HEK293 (cell line): ENCODE measurements around the gene PRODH2.
A peak's percentile ranks its signal among the peaks of the same experiment; 100 is the strongest.

Experiments
- EGR2 ChIP-seq: fragments of 450-650 bp; formaldehyde crosslinking; IDR thresholded peaks from 2 replicates; pipeline ENCODE4 v1.5.1; 2016; ENCODE audit warnings: low read depth, missing biosample characterization, missing genetic modification characterization
- GLI2 ChIP-seq: fragments of 450-650 bp; formaldehyde crosslinking; IDR thresholded peaks from 2 replicates; pipeline ENCODE4; 2017; ENCODE audit warnings: missing biosample characterization, missing genetic modification characterization, low read depth, borderline replicate concordance
- GLIS2 ChIP-seq: fragments of 450-650 bp; formaldehyde crosslinking; IDR thresholded peaks from 2 replicates; pipeline ENCODE4 v1.5.1; 2016; ENCODE audit warnings: missing biosample characterization, missing genetic modification characterization
- OVOL3 ChIP-seq: fragments of 450-650 bp; formaldehyde crosslinking; IDR thresholded peaks from 2 replicates; pipeline ENCODE4 v1.5.1; 2016; ENCODE audit warnings: missing biosample characterization, missing genetic modification characterization
- ZBTB1 ChIP-seq: fragments of 450-650 bp; formaldehyde crosslinking; IDR thresholded peaks from 2 replicates; pipeline ENCODE4 v1.5.1; 2016; ENCODE audit warnings: missing biosample characterization, missing genetic modification characterization
- ZBTB10 ChIP-seq: fragments of 450-650 bp; formaldehyde crosslinking; IDR thresholded peaks from 2 replicates; pipeline ENCODE4 v1.5.1; 2016; ENCODE audit warnings: missing biosample characterization, missing genetic modification characterization
- ZBTB11 ChIP-seq: fragments of 450-650 bp; formaldehyde crosslinking; conservative IDR thresholded peaks from 2 replicates; pipeline ENCODE4 v1.5.1; 2016; ENCODE audit warnings: low read depth, missing biosample characterization, missing genetic modification characterization
- ZBTB20 ChIP-seq: fragments of 450-650 bp; formaldehyde crosslinking; IDR thresholded peaks from 2 replicates; pipeline ENCODE4 v1.5.1; 2016; ENCODE audit warnings: missing biosample characterization, missing genetic modification characterization
- ZBTB48 ChIP-seq: fragments of 450-650 bp; formaldehyde crosslinking; IDR thresholded peaks from 2 replicates; pipeline ENCODE4 v1.5.1; 2016; ENCODE audit warnings: missing biosample characterization, missing genetic modification characterization
- ZFP3 ChIP-seq: fragments of 450-650 bp; formaldehyde crosslinking; IDR thresholded peaks from 2 replicates; pipeline ENCODE4 v1.5.1; 2016; ENCODE audit warnings: low read depth, missing biosample characterization, missing genetic modification characterization
- ZIC2 ChIP-seq: fragments of 450-650 bp; formaldehyde crosslinking; IDR thresholded peaks from 2 replicates; pipeline ENCODE4 v1.5.1; 2016; ENCODE audit warnings: missing biosample characterization, missing genetic modification characterization
- ZNF140 ChIP-seq: fragments of 450-650 bp; formaldehyde crosslinking; IDR thresholded peaks from 2 replicates; pipeline ENCODE4 v1.5.1; 2016; ENCODE audit warnings: missing biosample characterization, missing genetic modification characterization
- ZNF16 ChIP-seq: fragments of 450-650 bp; formaldehyde crosslinking; IDR thresholded peaks from 2 replicates; pipeline ENCODE4 v1.5.1; 2016; ENCODE audit warnings: low read depth, missing biosample characterization, missing genetic modification characterization
- ZNF169 ChIP-seq: fragments of 450-650 bp; formaldehyde crosslinking; IDR thresholded peaks from 2 replicates; pipeline ENCODE4 v1.5.1; 2016; ENCODE audit warnings: missing biosample characterization, missing genetic modification characterization
- ZNF184 ChIP-seq: fragments of 450-650 bp; IDR thresholded peaks from 2 replicates; pipeline ENCODE4 v1.5.1; 2018; ENCODE audit warnings: missing biosample characterization, mild to moderate bottlenecking, missing genetic modification characterization
- ZNF202 ChIP-seq: fragments of 450-650 bp; formaldehyde crosslinking; IDR thresholded peaks from 2 replicates; pipeline ENCODE4 v1.5.1; 2016; ENCODE audit warnings: missing biosample characterization, missing genetic modification characterization, borderline replicate concordance
- ZNF211 ChIP-seq: fragments of 450-650 bp; formaldehyde crosslinking; IDR thresholded peaks from 2 replicates; pipeline ENCODE4 v1.5.1; 2016; ENCODE audit warnings: low read depth, missing biosample characterization, missing genetic modification characterization
- ZNF24 ChIP-seq: fragments of 450-650 bp; formaldehyde crosslinking; IDR thresholded peaks from 2 replicates; pipeline ENCODE4 v1.5.1; 2016; ENCODE audit warnings: missing biosample characterization, missing genetic modification characterization
- ZNF335 ChIP-seq: fragments of 450-650 bp; formaldehyde crosslinking; conservative IDR thresholded peaks from 2 replicates; pipeline ENCODE4 v1.5.1; 2016; ENCODE audit warnings: missing biosample characterization, missing genetic modification characterization
- ZNF366 ChIP-seq: fragments of 450-650 bp; formaldehyde crosslinking; conservative IDR thresholded peaks from 2 replicates; pipeline ENCODE4 v1.5.1; 2016; ENCODE audit warnings: missing biosample characterization, missing genetic modification characterization
- ZNF404 ChIP-seq: fragments of 450-650 bp; formaldehyde crosslinking; IDR thresholded peaks from 2 replicates; pipeline ENCODE4 v1.5.1; 2017; ENCODE audit warnings: missing biosample characterization, missing genetic modification characterization
- ZNF433 ChIP-seq: fragments of 450-650 bp; formaldehyde crosslinking; IDR thresholded peaks from 2 replicates; pipeline ENCODE4 v1.5.1; 2016; ENCODE audit warnings: missing biosample characterization, missing genetic modification characterization, low read depth
- ZNF510 ChIP-seq: fragments of 450-650 bp; formaldehyde crosslinking; IDR thresholded peaks from 2 replicates; pipeline ENCODE4 v1.5.1; 2018; ENCODE audit warnings: mild to moderate bottlenecking, missing genetic modification characterization, missing biosample characterization; ENCODE audit not compliant: insufficient replicate concordance
- ZNF561 ChIP-seq: fragments of 450-650 bp; IDR thresholded peaks from 2 replicates; pipeline ENCODE4 v1.5.1; 2018; ENCODE audit warnings: missing biosample characterization, missing genetic modification characterization, borderline replicate concordance
- ZNF596 ChIP-seq: fragments of 450-650 bp; IDR thresholded peaks from 2 replicates; pipeline ENCODE4 v1.5.0; 2018; ENCODE audit warnings: missing biosample characterization, mild to moderate bottlenecking, missing genetic modification characterization, moderate library complexity
- ZNF629 ChIP-seq: fragments of 450-650 bp; formaldehyde crosslinking; IDR thresholded peaks from 2 replicates; pipeline ENCODE4 v1.5.1; 2017; ENCODE audit warnings: missing biosample characterization, missing genetic modification characterization
- ZNF76 ChIP-seq: fragments of 450-650 bp; formaldehyde crosslinking; IDR thresholded peaks from 2 replicates; pipeline ENCODE4; 2016; ENCODE audit warnings: low read depth, missing biosample characterization, missing genetic modification characterization, borderline replicate concordance
- ZSCAN18 ChIP-seq: fragments of 450-650 bp; formaldehyde crosslinking; IDR thresholded peaks from 2 replicates; pipeline ENCODE4 v1.5.1; 2016; ENCODE audit warnings: missing biosample characterization, missing genetic modification characterization
- ZSCAN30 ChIP-seq: fragments of 450-650 bp; IDR thresholded peaks from 2 replicates; pipeline ENCODE4 v1.5.1; 2018; ENCODE audit warnings: missing biosample characterization, mild to moderate bottlenecking, missing genetic modification characterization, moderate library complexity
- TF ChIP-seq, protein P1 (sequence below): fragments of 450-650 bp; formaldehyde crosslinking; IDR thresholded peaks from 2 replicates; pipeline ENCODE4 v1.5.1; 2016; ENCODE audit warnings: missing biosample characterization, missing genetic modification characterization
- TF ChIP-seq, protein P2 (sequence below): fragments of 450-650 bp; formaldehyde crosslinking; IDR thresholded peaks from 2 replicates; pipeline ENCODE4 v1.5.1; 2016; ENCODE audit warnings: missing biosample characterization, missing genetic modification characterization

Gene PRODH2

GRCh38 chr19:35846038-35846668 lies 33.5 kb upstream of the PRODH2 start (continued):
- peak; percentile 89 for TF ChIP-seq ZNF76 (tag by site-specific recombination)
- no peak; the same call in 1 of the 2 replicates for TF ChIP-seq ZNF366
- TF ChIP-seq ZNF561, result no peak
- TF ChIP-seq, protein P1, sequence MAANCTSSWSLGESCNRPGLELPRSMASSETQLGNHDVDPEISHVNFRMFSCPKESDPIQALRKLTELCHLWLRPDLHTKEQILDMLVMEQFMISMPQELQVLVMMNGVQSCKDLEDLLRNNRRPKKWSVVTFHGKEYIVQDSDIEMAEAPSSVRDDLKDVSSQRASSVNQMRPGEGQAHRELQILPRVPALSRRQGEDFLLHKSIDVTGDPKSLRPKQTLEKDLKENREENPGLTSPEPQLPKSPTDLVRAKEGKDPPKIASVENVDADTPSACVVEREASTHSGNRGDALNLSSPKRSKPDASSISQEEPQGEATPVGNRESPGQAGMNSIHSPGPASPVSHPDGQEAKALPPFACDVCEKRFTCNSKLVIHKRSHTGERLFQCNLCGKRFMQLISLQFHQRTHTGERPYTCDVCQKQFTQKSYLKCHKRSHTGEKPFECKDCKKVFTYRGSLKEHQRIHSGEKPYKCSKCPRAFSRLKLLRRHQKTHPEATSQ, result no peak
- TF ChIP-seq ZNF433, result no peak
- no peak for TF ChIP-seq ZNF140 (tag by site-specific recombination)
- TF ChIP-seq ZBTB1 (tag by site-specific recombination), result no peak
- TF ChIP-seq ZNF211 (tag by site-specific recombination), result no peak
- no peak for TF ChIP-seq ZNF404 (tag by site-specific recombination)
- no peak for TF ChIP-seq ZNF510 (tag by site-specific recombination)
- no peak for TF ChIP-seq ZBTB11 (tag by site-specific recombination)
- TF ChIP-seq GLIS2, result peak; percentile 62
- no peak for TF ChIP-seq ZNF202 (tag by site-specific recombination)
- TF ChIP-seq ZBTB10 (tag by site-specific recombination), result peak; percentile 50; the same call in 1 of the 2 replicates
- no peak for TF ChIP-seq ZNF184
- no peak for TF ChIP-seq GLI2
- TF ChIP-seq ZSCAN30, result no peak
- TF ChIP-seq ZBTB48 (tag by site-specific recombination), result 0 out of 2 replicates have a peak, but pooled peaks have one; percentile 12
- 0 out of 2 replicates have a peak, but pooled peaks have one; percentile 11 for TF ChIP-seq ZNF24
- TF ChIP-seq ZBTB20 (tag by site-specific recombination), result peak; percentile 51; the same call in 1 of the 2 replicates
- TF ChIP-seq, protein P2, sequence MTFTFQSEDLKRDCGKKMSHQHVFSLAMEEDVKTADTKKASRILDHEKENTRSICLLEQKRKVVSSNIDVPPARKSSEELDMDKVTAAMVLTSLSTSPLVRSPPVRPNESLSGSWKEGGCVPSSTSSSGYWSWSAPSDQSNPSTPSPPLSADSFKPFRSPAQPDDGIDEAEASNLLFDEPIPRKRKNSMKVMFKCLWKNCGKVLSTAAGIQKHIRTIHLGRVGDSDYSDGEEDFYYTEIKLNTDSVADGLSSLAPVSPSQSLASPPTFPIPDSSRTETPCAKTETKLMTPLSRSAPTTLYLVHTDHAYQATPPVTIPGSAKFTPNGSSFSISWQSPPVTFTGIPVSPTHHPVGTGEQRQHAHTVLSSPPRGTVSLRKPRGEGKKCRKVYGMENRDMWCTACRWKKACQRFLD (tag by site-specific recombination), result no peak
- no peak; the same call in 1 of the 2 replicates for TF ChIP-seq EGR2 (tag by site-specific recombination)
- TF ChIP-seq OVOL3 (tag by site-specific recombination), result no peak
- TF ChIP-seq ZNF169, result no peak
- 0 out of 2 replicates have a peak, but pooled peaks have one; percentile 37 for TF ChIP-seq ZFP3 (tag by site-specific recombination)
- no peak for TF ChIP-seq ZNF629 (tag by site-specific recombination)
- no peak for TF ChIP-seq ZNF596 (tag by site-specific recombination)
- TF ChIP-seq ZNF16, result no peak
- TF ChIP-seq ZSCAN18, result no peak
- TF ChIP-seq ZIC2 (tag by site-specific recombination), result peak; percentile 76
- peak; percentile 44; the same call in 1 of the 2 replicates for TF ChIP-seq ZNF335 (tag by site-specific recombination)
